AG09309 (cell line): Measurements from ENCODE around the gene ERI3.

Experiments
- DNase-seq: peaks from one replicate; pipeline ENCODE4 v3.0.0-alpha.2; 2010; ENCODE audit warnings: low read depth
- H3K4me3 ChIP-seq: 2 replicates; pipeline ENCODE4 v1.5.1; 2011; ENCODE audit warnings: mild to moderate bottlenecking, low read depth, low read length, moderate library complexity; ENCODE audit not compliant: control insufficient read depth
- TF ChIP-seq, protein P1 (sequence below): IDR thresholded peaks from 2 replicates; pipeline ENCODE4 v1.5.1; 2011; ENCODE audit warnings: mild to moderate bottlenecking, low read depth, low read length, inconsistent platforms; ENCODE audit not compliant: insufficient read depth, control insufficient read depth; ENCODE audit errors: missing control alignments

Gene ERI3

DNA sequence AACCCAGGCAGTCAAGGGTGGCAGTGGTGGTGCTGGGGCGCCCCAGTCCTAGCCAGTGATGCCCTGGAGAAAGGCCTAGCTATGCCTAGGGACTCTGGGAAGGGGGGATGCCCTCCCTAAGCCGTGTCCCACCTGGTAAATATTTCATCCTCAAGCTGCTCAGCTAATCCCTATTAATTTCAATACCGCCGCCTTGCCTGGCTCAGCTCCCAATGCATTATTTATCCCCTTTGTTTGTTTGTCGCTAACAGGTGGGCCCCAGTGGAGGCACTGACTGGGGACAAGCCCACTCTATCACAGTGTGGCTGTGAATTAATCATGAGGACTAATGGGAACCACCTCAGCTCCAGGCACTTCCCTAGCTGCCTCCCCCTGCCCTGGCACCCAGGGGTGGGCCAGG, 119.2 kb downstream of the ERI3 start:
- DNase-seq, result no peak

DNA sequence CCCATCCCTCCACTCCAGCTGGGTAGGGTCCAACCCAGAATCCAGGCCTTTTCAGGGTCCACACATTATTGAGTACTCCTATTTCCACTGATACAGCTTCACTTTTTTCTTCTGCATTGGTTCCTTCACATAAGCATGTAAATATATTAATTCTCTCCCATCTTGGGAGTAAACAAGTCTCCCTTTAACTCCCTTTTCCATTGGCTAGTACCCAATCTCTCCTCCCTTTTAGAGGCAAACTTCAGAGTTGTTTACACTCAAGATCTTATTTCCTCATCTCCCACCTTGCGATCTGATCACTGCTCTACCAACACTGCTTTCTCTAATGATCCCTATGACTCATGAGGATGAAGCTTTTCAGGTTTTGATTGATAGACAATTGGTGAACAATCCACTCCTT, 121.5 kb downstream of the ERI3 start:
- H3K4me3 ChIP-seq, result no peak overlapping the region
- TF ChIP-seq, protein P1, sequence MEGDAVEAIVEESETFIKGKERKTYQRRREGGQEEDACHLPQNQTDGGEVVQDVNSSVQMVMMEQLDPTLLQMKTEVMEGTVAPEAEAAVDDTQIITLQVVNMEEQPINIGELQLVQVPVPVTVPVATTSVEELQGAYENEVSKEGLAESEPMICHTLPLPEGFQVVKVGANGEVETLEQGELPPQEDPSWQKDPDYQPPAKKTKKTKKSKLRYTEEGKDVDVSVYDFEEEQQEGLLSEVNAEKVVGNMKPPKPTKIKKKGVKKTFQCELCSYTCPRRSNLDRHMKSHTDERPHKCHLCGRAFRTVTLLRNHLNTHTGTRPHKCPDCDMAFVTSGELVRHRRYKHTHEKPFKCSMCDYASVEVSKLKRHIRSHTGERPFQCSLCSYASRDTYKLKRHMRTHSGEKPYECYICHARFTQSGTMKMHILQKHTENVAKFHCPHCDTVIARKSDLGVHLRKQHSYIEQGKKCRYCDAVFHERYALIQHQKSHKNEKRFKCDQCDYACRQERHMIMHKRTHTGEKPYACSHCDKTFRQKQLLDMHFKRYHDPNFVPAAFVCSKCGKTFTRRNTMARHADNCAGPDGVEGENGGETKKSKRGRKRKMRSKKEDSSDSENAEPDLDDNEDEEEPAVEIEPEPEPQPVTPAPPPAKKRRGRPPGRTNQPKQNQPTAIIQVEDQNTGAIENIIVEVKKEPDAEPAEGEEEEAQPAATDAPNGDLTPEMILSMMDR, result no peak
- DNase-seq, result no peak

More for the DNA sequence above, 119.2 kb downstream of the ERI3 start:
- H3K4me3 ChIP-seq, result no peak overlapping the region
- TF ChIP-seq, protein P1, result no peak

DNA sequence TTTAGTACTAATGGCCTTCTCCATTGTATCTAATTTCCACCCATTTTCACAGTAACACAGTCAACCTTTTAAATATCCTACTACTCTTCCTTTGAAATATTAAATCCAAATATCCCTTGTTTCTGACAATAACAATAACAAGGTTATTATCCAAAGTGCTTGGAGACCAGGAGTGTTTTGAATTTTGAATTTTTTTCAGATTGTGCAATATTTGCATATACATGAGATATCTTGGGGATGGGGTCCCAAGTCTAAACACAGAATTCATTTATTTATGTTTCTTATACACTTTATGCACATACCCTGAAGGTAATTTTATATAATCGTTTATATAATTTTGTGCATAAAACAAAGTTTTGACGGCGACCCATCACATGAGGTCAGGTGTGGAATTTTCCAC, 124.3 kb downstream of the ERI3 start:
- DNase-seq, result no peak
- TF ChIP-seq, protein P1, result no peak
- H3K4me3 ChIP-seq, result no peak overlapping the region

DNA sequence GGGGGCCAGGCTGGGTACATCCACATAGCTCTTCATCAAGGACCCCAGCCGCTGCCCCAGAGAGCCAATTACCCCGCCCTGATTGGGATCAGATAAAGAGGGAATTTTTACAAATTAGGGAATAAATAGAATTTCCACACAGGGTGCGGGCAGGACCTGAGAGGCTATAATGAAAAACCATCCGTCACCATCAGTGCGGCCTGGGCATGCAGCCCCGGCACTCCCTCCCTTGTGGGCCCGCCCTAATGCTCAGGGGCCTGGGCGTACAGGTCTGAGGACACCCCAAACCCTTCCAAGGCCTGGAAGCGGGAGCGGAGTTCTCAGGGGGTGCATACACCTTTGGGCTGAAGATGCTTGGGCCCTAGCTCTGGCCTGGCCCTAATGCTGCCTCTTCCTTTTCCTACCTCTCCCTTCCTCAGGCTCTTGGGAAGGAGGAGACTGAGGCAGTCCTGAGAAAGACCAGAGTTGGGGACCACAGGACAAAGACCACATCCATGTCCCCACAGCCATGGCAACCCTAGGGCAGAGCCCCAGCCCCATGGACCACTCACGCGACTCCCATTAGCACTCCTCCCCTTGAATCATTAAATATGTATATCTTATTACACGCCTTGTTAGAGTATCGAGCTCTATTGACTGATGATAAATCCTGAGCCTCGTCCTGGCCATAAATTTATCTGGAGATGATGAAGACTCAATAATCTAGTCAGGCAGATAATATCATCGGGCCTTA, 125.5 kb downstream of the ERI3 start:
- H3K4me3 ChIP-seq, result no peak overlapping the region
- DNase-seq, result no peak
- TF ChIP-seq, protein P1, result no peak

DNA sequence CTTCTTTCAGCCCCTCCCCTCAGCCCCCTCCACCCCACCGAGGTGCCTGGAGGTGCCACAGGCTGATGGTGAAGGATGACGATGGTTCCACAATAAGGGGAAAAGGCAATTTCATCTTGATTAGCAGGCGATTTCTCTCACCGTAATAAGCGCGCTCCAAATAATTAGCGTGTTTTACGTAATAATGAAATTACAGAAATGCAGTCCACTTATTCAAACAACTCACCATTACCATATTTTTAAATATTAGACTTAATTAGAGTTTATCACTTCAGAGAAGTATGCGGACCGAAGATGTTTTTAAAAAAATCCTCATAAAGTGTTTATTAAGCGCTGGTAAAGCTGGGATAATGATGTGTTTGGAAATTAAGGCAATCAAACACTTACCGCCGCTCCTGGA, 126.8 kb downstream of the ERI3 start:
- TF ChIP-seq, protein P1, result no peak
- H3K4me3 ChIP-seq, result no peak overlapping the region
- DNase-seq, result no peak

DNA sequence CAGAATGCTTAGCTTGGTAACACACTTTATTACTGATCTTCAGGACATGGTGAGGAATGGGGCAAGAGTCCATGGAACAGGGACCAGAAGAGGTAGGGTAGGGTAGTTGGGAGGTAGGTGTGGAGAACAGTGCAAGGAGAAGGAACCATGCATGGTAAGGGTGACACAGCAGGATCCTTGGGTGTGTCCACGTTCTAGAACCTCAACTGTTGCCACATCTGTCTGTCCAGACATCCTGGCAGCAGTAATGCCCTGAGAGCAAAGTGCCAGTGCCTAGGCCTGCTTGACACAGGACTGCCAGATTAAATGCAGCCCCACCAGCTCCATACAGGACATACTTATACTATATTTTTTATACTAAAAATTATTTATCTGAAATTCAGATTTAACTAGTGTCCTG, 127.8 kb downstream of the ERI3 start:
- DNase-seq, result no peak
- no peak overlapping the region for H3K4me3 ChIP-seq
- TF ChIP-seq, protein P1, result no peak
